HT-29 (cell line): ENCODE measurements around the gene MAB21L3. TPM values are rescaled to one million over a fixed set of nuclear protein-coding genes. Genes with fewer than 3 reads are reported as not detected.

Experiments used
- total RNA-seq: library from RNA; depleted of rRNA; stranded (reverse); fragments of >200 nt; shearing (Covaris generic); gene quantifications from 2 replicates; pipeline ENCODE4 v1.2.3, GENCODE V29; 2014; rRNA removed

The MAB21L3 gene
- total RNA-seq, 1 experiment from 2014 or later: not detected

Other genes with a start within 250 kb of the MAB21L3 start
- gene SLC22A15, start 134.9 kb upstream of the MAB21L3 start, total RNA-seq: 0.08 TPM in 1 of 2 replicates, not detected in the other